ENCODE data around the gene MOGAT1. TPM values are rescaled to one million over a fixed set of nuclear protein-coding genes. Genes with fewer than 3 reads are reported as not detected.

MOGAT1 gene
- total RNA-seq, 1 experiment from 2014 or later: not detected

GRCh38 chr2:222706616-222707015 is 35.2 kb downstream of the MOGAT1 start:
- no peak for DNase-seq (ENCODE audit: low read depth, low spot score)
- BruUV-seq (replicated peaks): no TSS peak
- ChIA-PET CTCF (interaction anchor here (0.6 kb wide), 1 partner anchor 165 kb away, joined by 3 read pairs; no protein-coding TSS in a partner anchor), POLR2A (interaction anchor here (0.6 kb wide), 1 partner anchor 228 kb away, joined by 5 read pairs; no protein-coding TSS in a partner anchor)
- ATAC-seq: no peak
- TF ChIP-seq TCF7L2 (IDR thresholded peaks at IDR 0.05; ENCODE audit: low read depth, low read length) (no peak), SIN3A (IDR thresholded peaks at IDR 0.05; ENCODE audit: borderline replicate concordance, insufficient read depth, low read depth, low read length) (no peak), CTCF (IDR thresholded peaks at IDR 0.05) (no peak), POLR2AphosphoS5 (IDR thresholded peaks at IDR 0.05; ENCODE audit: low read depth, low read length) (no peak)
- TF ChIP-seq, protein P1, sequence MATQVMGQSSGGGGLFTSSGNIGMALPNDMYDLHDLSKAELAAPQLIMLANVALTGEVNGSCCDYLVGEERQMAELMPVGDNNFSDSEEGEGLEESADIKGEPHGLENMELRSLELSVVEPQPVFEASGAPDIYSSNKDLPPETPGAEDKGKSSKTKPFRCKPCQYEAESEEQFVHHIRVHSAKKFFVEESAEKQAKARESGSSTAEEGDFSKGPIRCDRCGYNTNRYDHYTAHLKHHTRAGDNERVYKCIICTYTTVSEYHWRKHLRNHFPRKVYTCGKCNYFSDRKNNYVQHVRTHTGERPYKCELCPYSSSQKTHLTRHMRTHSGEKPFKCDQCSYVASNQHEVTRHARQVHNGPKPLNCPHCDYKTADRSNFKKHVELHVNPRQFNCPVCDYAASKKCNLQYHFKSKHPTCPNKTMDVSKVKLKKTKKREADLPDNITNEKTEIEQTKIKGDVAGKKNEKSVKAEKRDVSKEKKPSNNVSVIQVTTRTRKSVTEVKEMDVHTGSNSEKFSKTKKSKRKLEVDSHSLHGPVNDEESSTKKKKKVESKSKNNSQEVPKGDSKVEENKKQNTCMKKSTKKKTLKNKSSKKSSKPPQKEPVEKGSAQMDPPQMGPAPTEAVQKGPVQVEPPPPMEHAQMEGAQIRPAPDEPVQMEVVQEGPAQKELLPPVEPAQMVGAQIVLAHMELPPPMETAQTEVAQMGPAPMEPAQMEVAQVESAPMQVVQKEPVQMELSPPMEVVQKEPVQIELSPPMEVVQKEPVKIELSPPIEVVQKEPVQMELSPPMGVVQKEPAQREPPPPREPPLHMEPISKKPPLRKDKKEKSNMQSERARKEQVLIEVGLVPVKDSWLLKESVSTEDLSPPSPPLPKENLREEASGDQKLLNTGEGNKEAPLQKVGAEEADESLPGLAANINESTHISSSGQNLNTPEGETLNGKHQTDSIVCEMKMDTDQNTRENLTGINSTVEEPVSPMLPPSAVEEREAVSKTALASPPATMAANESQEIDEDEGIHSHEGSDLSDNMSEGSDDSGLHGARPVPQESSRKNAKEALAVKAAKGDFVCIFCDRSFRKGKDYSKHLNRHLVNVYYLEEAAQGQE (IDR thresholded peaks at IDR 0.05; ENCODE audit: insufficient read depth in 1 of 2, low read depth in 2 of 2, low read length in 1 of 2): no peak
- Histone ChIP-seq H3K4me3 (ENCODE audit: low read depth in 2 of 2, low read length in 2 of 2) (no peak overlapping the region), H3K9me3 (ENCODE audit: control insufficient read depth, insufficient read depth, low read depth, low read length) (no peaks in the 10 kb centered on the region), H3K27ac (ENCODE audit: low read length) (no peak overlapping the region), H3K27me3 (ENCODE audit: control insufficient read depth, insufficient read depth, low read length) (no peaks in the 10 kb centered on the region), H3K4me1 (ENCODE audit: control insufficient read depth, insufficient read depth, low read length) (peaks cover 2% of the 10 kb centered on the region; the same call in 1 of the 2 replicates), H3K36me3 (ENCODE audit: control insufficient read depth, insufficient read depth, low read length) (no peaks in the 10 kb centered on the region)
- intact Hi-C loops (cut with micrococcal nuclease; ENCODE audit: unreplicated experiment) (no loop called here), in situ Hi-C loops (cut with HindIII; ENCODE audit: low pct_unique_long_range_greater_than_20kb, low sequenced_read_pairs) (no loop called here)

DNA sequence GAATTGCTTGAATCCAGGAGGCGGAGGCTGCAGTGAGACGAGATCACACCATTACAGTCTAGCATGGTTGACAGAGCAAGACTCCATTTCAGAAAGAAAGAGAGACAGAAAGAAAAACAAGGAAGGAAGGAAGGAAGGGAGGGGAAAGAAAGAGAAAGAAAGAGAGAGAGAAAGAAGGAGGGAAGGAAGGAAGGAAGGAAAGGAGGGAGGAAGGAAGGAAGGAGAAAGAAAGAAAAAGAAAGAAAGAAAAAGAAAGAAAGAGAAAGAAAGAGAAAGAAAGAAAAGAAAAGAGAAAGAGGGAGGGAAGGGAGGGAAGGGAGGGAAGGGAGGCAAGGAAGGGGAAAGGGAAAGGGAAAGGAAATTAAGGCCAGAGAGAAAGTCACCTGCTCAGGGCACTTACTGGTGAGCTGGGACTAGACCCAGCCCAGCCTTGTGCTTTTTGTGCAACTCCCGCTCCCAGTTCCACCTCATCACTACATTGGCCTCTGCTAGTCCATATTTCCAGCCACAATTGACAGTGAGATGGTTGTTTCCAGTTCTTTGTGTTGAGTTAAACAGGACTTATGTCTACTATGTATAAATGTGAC is 35.7 kb downstream of the MOGAT1 start:
- ATAC-seq (no peak), DNase-seq (ENCODE audit: low read depth, low spot score) (no peak)
- H3K27me3 ChIP-seq (ENCODE audit: control insufficient read depth, insufficient read depth, low read length): no peaks in the 10 kb centered on the region
- no TSS peak for BruUV-seq (replicated peaks)
- no peaks in the 10 kb centered on the region for H3K9me3 ChIP-seq (ENCODE audit: control insufficient read depth, insufficient read depth, low read depth, low read length)
- no peak overlapping the region for H3K4me3 ChIP-seq (ENCODE audit: low read depth in 2 of 2, low read length in 2 of 2)
- intact Hi-C loops (cut with micrococcal nuclease; ENCODE audit: unreplicated experiment): no loop called here
- H3K27ac ChIP-seq (ENCODE audit: low read length): no peak overlapping the region
- POLR2A ChIA-PET: interaction anchor here (0.7 kb wide), 2 partner anchors 87 to 192 kb away, joined by 3 read pairs; no protein-coding TSS in a partner anchor
- H3K36me3 ChIP-seq (ENCODE audit: control insufficient read depth, insufficient read depth, low read length): no peaks in the 10 kb centered on the region
- in situ Hi-C loops (cut with HindIII; ENCODE audit: low pct_unique_long_range_greater_than_20kb, low sequenced_read_pairs): no loop called here
- TF ChIP-seq SIN3A (IDR thresholded peaks at IDR 0.05; ENCODE audit: borderline replicate concordance, insufficient read depth, low read depth, low read length): no peak
- no peak for TF ChIP-seq POLR2AphosphoS5 (IDR thresholded peaks at IDR 0.05; ENCODE audit: low read depth, low read length)
- no peak for TF ChIP-seq CTCF (IDR thresholded peaks at IDR 0.05)
- TF ChIP-seq, protein P1 (IDR thresholded peaks at IDR 0.05; ENCODE audit: insufficient read depth in 1 of 2, low read depth in 2 of 2, low read length in 1 of 2): no peak
- TF ChIP-seq TCF7L2 (IDR thresholded peaks at IDR 0.05; ENCODE audit: low read depth, low read length): no peak
- H3K4me1 ChIP-seq (ENCODE audit: control insufficient read depth, insufficient read depth, low read length): peaks cover 2% of the 10 kb centered on the region; the same call in 1 of the 2 replicates
- CTCF ChIA-PET: interaction anchor here (0.6 to 1.0 kb wide), 4 partner anchors 157 to 1918 kb away, joined by 3 to 13 read pairs (median 4); no protein-coding TSS in a partner anchor
